ENCODE data around the gene RAP1GAP2.

Gene RAP1GAP2

DNA sequence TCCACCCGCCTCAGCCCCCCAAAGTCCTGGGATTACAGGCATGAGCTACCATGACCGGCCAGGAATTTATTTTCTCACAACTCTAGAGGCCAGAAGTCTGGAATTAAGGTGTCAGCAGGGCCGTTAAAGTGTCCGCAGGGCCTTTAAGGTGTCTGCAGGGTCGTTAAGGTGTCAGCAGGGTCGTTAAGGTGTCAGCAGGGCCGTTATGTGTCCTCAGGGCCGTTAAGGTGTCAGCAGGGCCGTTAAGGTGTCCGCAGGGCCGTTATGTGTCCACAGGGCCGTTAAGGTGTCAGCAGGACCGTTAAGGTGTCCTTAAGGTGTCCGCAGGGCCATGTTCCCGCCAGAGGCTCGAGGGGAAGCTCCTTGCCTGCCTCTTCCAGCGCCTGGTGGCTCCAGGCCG, 125.2 kb downstream of the RAP1GAP2 start:
- no peak for DNase-seq

DNA sequence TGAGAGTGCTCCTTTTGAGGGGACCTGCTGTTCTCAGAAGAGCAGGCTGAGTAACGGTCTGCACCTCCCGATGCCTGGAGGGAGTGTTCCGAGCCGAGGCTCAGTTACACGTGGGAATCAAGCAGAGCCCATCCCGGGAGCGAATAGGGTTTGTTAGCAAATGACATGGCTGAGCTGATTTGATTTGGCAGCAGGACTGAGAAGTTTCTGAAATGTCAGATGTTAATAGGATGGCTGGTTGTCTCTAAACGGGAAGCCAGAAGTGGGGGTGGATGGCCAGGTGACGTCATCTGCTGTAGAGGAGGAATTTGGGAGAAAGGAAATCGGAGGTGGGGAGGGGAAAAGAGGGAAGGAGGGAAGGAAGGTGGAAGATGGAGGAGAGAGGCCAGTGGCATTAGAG, 128.0 kb downstream of the RAP1GAP2 start:
- no peak for DNase-seq

DNA sequence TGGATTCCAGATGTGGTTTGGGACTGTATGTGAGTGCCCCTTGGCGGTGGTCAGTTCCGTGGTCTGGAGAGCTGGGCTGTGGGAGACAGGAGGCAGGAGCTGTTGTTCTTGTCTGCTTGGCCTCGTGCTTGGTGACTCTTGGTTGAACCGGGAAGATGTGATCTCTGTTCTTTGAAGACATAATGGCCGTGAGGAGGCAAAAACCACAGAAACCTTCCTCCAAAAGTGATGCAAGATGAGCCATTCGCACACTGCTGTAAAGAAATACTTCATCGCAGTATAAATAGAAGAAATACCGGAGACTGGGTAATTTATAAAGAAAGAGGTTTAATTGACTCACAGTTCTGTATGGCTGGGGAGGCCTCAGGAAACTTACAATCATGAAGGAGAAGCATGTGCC, 128.8 kb downstream of the RAP1GAP2 start:
- no peak for DNase-seq

DNA sequence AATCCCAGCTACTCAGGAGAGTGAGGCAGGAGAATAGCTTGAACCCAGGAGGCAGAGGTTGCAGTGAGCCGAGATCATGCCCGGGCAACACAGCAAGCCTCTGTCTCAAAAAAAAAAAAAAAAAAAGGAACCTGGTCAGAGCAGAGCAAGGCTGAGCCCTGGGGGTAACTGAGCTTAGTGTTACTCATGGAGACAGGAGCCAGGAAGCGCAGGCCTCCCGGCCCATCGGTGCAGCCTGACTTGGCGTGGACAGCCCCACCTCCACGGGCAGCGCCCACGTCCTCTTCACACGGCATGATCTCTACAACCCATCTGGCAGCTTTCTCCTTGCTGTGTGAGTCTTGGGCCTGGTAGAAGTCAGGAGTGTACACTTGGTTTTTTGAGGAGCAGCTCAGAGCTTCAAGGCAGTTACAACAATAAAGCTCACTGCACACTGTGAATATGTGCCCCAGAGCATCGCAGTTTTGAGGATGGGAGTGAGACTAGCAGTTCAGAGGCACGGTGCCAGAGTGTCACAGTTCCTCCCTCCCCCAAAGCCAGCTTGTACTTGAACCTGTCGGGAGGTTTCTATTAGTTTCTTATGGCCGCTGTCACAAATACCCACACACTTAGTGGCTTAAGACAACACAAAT, 129.9 kb downstream of the RAP1GAP2 start:
- no peak for DNase-seq

DNA sequence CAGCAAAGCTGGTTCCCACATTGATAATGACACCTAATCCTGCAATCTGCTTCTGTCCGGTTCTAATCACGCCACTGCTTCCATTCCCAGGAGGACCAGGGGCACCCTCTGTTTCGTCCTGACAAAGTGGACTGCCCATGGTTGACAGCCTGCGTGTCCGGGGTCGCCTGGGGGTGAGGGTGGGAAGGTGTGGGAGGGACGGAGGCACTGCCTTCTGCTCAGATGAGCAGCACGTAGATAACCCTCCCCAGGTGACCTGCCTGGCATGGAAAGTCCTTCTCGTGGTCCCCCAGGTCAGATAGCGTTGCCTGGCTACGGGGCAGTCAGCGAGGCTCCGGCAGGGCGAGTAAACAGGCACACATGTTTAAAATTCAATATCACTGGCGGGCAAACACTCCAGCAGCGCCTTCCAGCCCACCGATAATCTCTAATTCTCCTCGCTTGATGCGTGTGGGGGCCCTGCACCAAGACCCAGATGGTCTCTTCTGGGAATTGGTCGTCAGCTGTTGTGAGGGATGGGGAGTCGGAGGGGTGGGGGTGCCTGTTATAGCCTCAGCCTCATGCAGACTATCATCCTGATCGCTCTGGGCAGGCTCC, 132.2 kb downstream of the RAP1GAP2 start:
- no peak for DNase-seq

DNA sequence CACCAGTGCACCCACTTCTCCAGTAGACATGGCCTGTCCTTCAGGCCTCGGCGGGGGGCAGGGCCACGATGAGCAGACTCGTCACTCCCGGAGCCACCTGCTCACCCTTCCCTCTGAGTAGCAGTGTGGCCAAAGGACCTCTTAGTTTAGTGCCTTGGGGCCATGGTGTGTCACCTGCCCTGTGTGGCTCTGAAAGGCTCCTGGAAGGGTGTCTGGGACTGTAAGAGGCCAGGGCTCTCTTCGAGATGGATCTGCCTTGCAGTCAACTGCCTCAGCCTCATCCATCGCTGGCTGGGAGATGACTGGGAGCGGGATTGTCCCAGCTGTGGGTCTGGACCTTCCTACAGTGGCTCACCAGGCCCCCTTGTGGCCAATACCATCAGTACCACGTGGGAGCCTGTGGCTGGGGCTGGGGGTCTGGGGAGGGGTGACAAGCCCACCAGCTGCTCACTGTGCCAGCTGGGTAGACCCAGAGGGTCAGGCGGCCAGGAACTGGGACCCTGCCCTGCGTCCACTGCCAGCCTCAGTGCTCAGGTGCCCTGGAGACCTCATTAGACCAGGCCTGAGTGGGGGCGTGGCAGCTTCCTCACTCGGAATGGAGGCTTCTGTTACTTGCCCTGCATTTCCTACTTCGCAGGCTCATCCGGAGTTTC, 133.8 kb downstream of the RAP1GAP2 start:
- peak; percentile 53 for DNase-seq

DNA sequence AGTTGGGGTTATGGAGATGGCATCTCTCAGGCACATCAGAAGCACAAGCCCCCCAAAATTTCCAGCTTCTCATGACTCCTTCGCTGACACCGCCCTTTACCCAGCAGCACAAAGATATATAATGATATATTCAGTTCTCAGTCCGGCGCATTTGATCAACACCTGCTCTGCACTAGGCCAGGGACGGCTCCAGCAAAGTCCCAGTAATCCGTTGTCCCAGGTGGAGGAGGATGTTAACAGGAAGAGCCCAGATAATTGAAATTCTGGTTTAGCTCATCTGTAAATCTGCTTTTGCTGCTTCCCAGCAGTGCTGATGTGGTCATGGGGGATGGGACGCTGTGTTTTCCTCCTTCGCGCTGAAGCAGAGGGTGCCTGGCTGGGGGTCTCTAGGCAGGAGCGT, 135.6 kb downstream of the RAP1GAP2 start:
- no peak for DNase-seq

DNA sequence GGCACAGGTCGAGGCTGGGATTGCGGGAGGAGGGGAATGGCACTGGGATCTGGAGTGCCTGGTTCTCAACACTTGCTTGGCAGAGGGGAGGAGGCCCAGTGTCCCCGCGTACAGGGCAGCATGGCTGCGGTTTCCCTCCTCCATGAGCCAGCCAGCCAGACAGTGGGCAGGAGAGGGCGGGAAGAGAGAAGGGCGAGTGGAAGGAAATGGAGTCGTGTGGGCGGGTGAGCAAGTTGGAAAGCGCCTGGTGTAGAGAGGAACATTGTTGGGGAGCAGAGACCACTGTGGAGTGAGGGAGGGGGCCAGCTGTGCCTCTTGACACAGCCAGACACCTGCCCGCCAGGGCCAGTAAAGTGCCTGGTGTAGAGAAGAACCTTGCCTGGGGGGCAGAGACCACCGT, 136.7 kb downstream of the RAP1GAP2 start:
- no peak for DNase-seq

DNA sequence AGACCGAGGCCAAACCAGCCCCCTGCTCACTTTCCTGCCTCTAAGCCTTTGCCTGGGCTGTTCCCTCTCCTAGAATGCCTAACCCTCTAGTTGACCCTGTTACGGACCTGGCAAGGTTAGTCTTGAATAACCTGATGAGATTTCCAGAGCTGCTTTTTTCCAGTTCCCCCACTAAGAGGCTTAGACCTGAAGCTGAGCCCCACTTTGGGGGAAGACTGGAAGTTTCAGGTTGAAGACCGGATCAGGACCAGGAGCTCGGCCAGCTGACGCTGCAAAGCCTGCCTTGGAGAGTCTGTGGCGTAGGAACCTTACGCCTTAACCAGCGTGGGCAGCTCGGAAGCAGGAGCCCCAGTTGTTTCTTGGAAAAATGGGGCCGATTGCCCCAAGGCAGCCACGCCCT, 137.4 kb downstream of the RAP1GAP2 start:
- DNase-seq = no peak

DNA sequence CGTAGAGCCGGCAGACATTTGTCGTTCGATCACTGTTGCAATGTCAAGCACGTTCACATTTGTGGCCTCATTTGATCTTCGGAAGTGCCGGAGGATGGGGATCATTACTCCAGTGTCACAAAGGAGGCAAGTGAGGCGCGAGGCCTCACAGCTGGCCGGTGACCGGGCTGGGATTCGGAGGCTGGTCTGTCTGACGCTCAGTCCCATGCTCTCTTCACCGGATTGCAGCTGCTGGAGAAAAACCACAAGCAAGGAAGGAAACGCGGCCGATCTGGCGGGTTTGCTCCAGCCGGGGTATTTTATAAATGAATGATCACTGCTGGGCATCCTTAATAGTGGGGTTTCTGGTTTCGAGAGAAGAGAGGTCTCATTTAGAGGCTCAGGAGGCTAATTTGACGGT, 139.4 kb downstream of the RAP1GAP2 start:
- DNase-seq = no peak

DNA sequence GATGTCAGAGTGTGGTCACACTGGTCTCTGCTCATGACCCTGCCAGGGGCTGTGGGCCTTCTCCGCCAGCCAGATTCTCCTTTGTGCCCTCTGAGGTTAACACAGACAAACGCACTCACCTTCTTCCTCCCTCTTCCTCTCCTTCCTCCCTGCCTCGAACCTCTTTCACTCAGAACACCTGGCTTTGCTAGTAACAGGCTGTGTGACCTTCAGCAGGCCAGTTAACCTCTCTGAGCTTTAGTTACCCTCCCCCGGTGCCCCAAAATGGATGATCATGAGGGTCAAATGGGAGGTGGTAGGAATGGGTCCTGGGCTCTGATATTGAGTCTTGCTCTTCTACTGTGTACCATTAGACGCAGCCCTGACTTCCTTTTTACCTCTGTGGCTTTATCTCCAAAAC, 140.1 kb downstream of the RAP1GAP2 start:
- no peak for DNase-seq

DNA sequence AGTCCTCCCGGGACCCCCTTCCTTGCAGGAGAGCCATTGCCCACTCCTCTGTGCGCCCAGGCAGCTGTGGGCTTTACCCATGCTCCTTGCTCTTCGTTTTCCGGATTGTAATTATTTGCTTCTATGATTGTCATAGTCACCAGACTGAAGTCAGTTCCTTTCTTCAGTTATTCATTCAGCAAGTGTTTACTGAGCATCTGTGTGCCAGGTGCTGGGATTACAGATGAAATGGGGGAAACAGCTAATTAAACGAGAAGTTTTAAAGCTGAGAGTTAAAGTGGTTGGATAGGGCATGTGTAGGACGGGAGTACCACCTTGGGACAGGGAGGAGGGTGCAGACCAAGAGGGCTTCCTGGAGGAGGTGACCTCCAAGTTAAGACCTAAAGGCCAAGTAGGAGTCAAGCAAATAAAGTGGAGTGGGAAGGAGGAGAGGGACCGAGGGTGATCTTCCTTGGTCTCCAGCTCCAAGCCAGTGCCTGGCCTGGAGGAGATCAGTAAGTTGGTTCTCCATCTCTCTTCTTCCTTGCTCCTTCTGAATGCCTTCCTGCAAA, 140.6 kb downstream of the RAP1GAP2 start:
- no peak for DNase-seq

DNA sequence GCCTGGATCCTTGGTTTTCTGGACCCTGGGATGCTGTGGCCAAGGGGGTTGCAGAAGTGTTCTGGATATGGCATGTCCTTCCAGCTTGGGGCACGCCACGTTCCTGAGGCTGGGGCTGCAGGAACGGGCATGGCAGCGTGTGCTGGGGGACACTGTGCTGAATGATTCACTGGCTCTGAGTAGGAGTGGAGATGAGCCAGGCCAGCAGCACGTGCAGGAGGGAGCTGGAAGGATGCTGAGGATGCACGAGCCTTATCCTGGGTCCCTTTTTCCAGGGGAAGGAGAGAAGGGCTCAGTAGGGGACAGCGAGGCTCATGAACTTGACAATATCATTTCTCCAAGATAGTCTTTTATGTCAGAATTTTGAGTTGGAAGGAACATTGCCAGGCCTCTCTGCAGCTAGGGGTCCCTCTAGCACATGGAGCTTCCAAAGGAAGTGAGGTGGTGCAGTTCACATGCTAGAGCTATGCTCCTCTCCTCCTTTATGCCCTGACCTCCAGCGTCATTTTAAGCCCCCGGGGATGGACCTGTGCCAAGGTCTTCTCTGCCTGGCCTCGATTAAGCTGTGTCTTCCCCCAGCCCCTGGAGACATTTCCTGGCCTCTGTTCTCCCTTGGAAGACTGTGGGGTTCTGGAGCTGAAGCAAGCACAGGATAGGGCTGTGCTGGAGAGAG, 141.2 kb downstream of the RAP1GAP2 start:
- DNase-seq = no peak

DNA sequence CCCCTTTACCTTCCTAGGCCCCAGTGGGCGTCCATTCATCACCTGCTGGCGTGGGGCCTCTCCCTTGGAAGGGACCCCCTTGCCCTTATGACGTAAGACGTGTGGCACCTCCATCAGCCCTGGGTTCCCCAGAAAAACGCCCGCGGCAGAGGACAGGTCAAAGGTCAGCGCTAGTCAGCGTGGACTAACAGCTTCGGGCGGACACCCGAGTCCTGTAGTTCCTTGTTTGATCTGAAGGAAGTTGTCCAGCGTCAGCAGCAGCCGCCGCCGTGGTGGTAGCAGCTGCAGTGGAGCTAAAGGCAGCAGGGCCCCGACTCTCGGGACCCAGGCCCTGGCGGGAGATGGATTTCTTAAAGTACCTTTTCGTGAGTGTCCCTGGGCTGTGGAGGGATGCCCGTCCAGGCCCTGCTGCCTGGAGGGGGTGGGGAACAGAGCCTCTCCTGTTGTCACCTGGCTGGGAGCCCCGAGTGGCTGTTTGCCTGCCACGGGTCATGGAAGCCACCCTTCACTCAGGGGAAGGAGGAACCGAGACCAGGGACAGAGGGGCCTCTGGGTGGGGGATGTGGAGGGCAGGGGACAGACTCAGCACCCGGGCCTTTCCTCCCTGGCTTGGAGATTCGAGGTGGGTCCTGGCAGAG, 143.6 kb downstream of the RAP1GAP2 start:
- DNase-seq = no peak

DNA sequence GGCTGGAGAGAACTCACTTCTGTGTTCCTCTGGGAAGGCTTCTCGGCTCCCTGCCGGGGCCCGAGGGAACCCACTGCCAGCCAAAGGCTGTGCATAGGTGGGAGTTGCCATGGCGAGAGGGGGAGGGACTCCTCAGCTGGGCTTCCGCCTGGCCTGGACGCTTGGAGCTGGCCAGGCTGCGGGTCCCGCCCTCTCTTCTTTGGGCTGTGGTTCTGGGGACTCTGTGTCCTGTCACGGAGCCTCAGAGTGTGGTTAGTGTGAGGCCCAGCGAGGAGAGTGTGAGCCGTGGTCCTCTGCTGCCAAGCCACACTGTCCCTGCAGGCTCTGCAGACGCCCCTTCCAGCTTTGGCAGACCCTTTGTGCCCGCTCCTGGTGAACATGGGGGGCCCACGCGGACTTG, 144.1 kb downstream of the RAP1GAP2 start:
- no peak for DNase-seq

DNA sequence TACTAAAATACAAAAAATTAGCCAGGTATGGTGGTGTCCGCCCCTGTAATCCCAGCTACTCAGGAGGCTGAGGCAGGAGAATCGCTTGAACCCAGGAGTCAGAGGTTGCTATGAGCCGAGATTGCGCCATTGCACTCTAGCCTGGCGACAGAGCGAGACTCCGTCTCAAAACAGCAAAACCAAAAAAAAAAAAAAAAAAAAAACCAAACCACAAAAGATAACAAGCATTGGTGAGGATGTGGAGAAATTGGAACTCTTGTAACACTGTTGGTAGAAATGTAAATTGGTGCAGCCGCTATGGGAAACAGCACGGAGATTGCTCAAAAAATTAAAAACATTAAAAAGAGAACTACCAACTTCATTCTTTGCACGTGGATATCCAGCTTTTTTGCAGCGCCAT, 147.7 kb downstream of the RAP1GAP2 start:
- DNase-seq = no peak

DNA sequence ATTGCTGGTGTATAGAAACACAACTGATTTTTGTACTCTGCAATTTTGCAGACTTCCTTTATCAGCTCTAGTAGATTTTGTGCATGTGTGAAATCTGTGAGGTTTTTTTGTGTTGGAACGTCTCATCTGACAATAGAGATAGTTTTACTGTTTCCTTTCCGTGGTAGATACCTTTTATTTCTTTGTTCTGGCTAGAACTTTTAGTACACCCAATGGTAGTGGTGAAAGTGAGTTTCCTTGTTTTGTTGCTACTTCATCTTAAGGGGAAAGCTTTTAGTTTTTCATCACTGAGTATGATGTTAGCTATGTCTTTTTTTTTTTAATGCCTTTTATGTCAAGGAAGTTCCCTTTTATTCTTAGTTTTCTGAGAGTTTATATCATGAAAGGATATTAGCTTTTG, 149.1 kb downstream of the RAP1GAP2 start:
- no peak for DNase-seq

DNA sequence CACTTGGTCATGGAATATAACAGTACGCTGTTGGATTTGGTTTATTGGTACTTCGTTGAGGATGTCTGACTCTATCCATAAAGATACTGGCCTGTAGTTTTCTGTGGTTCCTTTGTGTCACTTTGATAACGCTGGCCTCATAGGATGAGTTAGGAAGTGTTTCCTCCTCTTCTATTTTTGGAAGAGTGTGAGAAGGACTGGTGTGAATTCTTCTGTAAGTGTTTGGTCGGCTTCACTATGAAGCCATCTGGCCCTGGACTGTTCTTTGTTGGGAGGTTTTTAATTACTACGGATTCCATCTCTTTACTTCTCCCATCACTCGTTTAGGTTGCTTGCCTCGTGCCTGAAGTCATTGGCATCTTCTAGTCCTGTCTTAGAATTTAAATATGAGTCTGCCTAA, 149.9 kb downstream of the RAP1GAP2 start:
- DNase-seq = no peak

DNA sequence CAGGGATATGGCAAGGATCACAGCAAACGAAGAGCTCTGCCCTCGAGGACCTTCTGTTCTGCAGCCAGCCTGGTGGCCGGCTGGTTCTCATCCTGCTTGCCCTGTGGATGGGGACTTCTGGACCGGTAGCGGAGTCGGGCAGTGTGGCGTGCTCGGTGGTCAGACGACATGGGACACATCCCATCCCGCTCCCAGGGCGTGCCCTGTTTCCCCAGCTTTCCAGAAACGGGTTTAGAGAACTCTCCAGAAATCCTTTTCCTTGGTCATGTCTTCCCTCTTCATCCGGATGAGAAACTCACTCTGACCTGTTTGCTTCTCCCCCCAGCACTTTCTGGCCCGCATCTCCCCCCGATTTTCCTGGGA, 151.3 kb downstream of the RAP1GAP2 start:
- no peak for DNase-seq

DNA sequence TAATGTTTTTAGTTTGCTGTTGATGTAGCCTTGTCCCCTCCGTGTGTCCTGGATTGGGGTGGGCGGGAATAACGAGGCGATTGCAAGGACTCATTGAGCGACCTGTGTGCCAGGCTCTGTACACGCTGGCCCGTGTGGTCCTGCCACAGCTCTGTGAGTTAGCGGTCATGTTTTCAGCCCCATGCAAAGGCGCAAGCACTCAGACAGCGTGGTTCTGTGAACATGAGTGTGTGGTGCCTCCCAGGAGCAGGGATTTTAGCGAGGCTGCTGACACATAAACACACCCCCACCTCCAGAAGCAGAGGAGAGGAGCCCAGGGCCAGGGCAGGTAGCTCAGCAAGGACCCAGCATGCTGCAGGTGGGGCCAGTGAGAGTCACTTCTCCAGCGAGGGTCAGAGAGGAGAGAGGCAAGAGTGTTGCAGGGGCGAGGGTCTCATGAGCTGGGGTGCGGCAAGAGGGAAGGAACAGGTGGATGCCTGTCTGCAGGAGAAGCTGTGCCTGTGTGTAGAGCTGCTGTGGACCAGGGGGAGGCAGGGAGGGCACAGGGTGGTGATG, 151.8 kb downstream of the RAP1GAP2 start:
- DNase-seq = no peak

DNA sequence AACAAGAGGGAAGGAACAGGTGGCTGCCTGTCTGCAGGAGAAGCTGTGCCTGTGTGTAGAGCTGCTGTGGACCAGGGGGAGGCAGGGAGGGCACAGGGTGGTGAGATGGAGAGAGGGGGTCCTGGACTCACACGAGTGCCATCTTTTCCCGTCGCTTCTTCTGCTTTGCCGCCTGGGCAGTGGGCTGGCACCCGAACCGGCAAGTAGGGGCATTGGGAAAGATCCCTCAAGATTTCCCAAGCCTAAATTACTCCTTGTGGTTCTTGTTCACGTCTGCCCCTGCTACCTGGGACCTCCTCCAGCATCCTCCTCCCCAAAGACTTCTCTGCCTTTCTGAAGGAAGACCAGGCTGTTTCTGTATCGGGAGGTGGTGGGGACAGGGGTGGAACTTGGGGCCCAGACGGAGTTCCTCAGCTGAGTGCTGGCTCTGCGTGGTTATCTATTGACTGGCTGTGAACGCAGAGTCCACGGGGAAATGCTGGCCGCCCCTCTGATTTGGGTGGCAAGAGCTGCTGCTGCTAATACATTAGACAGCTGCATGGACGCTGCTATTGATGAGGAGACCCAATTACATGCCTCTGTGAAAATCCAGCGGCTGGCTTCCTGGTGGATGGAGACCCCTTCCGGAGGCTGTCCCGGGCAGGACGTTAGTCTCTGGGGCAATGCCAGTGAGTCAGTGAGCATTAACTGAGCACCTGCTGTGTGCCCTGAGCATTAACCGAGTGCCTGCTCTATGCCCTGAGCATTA, 152.7 kb downstream of the RAP1GAP2 start:
- DNase-seq = no peak

DNA sequence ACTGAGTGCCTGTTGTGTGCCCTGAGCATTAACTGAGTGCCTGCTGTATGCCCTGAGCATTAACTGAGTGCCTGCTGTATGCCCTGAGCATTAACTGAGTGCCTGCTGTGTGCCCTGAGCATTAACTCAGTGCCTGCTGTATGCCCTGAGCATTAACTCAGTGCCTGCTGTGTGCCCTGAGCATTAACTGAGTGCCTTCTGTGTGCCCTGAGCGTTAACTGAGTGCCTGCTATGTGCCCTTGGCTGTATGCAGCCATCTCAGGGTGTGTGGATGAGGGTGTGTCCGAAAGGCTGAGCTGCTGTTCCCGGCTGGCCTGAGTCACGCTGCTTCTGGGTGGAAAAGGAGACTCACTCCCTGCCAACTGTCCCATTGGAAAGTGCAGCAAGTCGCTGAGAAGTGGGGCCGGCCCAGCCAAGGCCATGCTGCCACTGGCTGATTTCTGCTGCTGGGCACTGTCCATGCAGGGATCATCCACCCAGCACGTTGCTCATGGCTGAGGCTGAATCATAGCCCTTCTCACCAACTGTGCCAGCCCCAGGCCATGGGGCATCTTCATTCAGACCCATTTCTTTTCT, 153.3 kb downstream of the RAP1GAP2 start:
- DNase-seq = no peak
